Left cardiac atrium (tissue), 4 donors: ENCODE data around the gene OR10A6. TPM values are rescaled to one million over a fixed set of nuclear protein-coding genes. Genes with fewer than 3 reads are reported as not detected.

Source experiments
- ATAC-seq, 2 donors: fragments of 200-7000 bp; cut with Tn5 transposase; one replicate each; pipeline ENCODE4 v1.9.1; 2020; ENCODE audit warnings: mild to moderate bottlenecking in 2 of 2, moderate library complexity in 2 of 2
- DNase-seq: peaks from one replicate; pipeline ENCODE4 v3.0.0-alpha.2; 2020
- intact Hi-C, 2 donors: fragments of 100-400 bp; cut with DNase I; formaldehyde crosslinking; loops; one replicate each; pipeline versions ENCODE4 v1.14.1 to v1.15.1; 2022 to 2023
- total RNA-seq, 2 donors: library from RNA; stranded (reverse); fragmentation: NEBNext Ultra II Directional; extraction: Animal tissue kit (Norgen Biotek cat#: 25700); gene quantifications; one replicate each; pipeline ENCODE4 v1.2.1, GENCODE V29; 2021
- donor health status: DM: no; HTN: yes; CAD: no.
- donor health status: DM: no; HTN: yes; CAD: no; lungs with severe emphysema.
- donor health status: DM: yes; HTN: yes; CAD: no.
- donor health status: Dilated cardiomyopathy.

OR10A6 gene
- total RNA-seq, 2 donors from 2014 or later, result not detected

DNA sequence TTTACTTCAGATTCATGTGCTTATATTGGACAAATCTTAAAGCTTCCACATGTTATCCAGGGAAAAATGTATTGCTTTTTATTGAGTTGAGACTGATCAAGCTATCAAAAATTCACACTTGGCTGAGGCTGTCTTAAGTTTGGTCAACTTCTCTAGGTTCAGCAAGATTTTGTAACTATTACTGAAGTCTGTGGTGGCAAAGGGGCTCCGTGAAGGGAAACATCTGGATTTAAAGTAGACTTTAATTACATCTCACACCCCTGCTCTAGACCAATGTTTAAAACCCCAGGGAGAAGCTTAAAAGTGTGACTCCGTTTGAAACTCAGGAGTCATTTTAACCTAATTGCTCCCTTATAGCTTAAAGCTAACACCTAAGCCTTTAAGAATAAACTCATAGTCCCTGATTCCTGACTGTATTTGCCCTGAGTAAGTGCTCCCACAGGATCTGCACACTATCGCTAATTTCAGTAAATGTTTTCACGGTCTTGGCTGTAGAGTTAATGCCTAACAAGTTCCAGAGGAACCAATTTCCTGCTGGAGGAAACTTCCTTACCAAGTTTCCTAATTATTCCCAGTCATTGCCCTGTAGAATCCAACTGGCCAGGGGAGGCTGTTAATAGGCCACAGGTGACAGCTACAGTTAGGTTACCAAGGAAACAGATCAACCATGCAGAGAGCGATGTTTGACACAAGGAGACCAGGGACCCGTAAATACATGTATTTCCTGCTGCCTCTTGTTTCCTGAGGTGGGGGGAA lies 40.5 kb downstream of the OR10A6 start:
- no peak for ATAC-seq
- DNase-seq, result no peak
- intact Hi-C loops, result loop anchor here in 1 of 2 donors (10.0 kb wide), 2 partner anchors 94 to 204 kb away; partner anchors contain the start of gene EIF3F

DNA sequence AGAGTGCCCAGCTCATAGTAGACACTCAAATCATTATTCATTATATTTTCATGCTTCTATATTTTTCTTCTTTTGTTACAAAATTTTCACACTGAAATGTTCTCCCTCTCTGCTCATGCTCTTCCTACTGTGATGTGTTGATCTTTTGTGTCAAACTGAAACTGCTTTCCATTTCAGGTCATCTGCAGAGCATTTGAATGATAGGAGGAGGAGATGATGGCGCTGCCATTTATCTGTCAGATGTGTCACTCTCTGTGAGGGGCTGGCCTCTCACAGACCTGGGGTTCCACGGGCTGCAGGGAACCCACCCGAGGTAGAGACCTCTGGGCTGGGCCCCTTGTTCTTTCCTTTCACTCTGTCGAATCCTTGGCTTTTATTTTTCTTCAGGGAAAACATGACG lies 41.1 kb downstream of the OR10A6 start:
- ATAC-seq (no peak), DNase-seq (no peak)
- intact Hi-C loops, result loop anchor here in 1 of 2 donors (10.0 kb wide), 2 partner anchors 95 to 205 kb away; partner anchors contain the start of gene EIF3F

- ATAC-seq (no peak), DNase-seq (no peak)
- intact Hi-C loops, result no loop called here
These were observed 48.2 kb downstream of the OR10A6 start for GRCh38 chr11:7882860-7883259.

Other genes starting within 250 kb of the OR10A6 start
- not detected for gene OVCH2, start 224.8 kb downstream of the OR10A6 start, total RNA-seq
- gene OR5P2, start 134.3 kb downstream of the OR10A6 start, total RNA-seq, result not detected
- not detected for gene OR5P3, start 100.4 kb downstream of the OR10A6 start, total RNA-seq
- not detected for gene OR10A3, start 10.4 kb upstream of the OR10A6 start, total RNA-seq
- not detected for gene NLRP10, start 34.2 kb upstream of the OR10A6 start, total RNA-seq
- 100 to 1,000 TPM; 141 to 142 TPM for gene EIF3F, start 56.1 kb upstream of the OR10A6 start, total RNA-seq
- gene TUB, start 149.9 kb upstream of the OR10A6 start, total RNA-seq, result 10 to 100 TPM; 11.6 to 13.1 TPM
- 10 to 100 TPM; 12.5 to 13.8 TPM for gene RIC3, start 237.8 kb upstream of the OR10A6 start, total RNA-seq